HG03521 (cell line): Measurements from ENCODE around the gene KCNK5.
A peak's percentile ranks its signal among the peaks of the same experiment; 100 is the strongest.

Source experiments
- ATAC-seq: cut with Tn5 transposase; IDR thresholded peaks from one replicate; pipeline ENCODE4 v1.9.1; 2021; ENCODE audit warnings: mild to moderate bottlenecking, moderate library complexity; ENCODE audit not compliant: unreplicated experiment

KCNK5 gene

GRCh38 chr6:39228992-39229767 is at the start of gene KCNK5:
KCNK5 (minus strand) TSS chr6:39229475; CDS start chr6:39229111, 364 bp downstream.
- ATAC-seq = peak; percentile 86

GRCh38 chr6:39276379-39276995 is 47.2 kb upstream of the KCNK5 start:
- no peak for ATAC-seq

GRCh38 chr6:39274903-39275302 is 45.6 kb upstream of the KCNK5 start:
- no peak for ATAC-seq

GRCh38 chr6:39274471-39274870 is 45.2 kb upstream of the KCNK5 start:
- no peak for ATAC-seq

- no peak for ATAC-seq
Measured at GRCh38 chr6:39273406-39273821, 44.1 kb upstream of the KCNK5 start.

- no peak for ATAC-seq
Measured at GRCh38 chr6:39269961-39270360, 40.7 kb upstream of the KCNK5 start.

GRCh38 chr6:39268721-39269120 is 39.4 kb upstream of the KCNK5 start:
- ATAC-seq = no peak

- no peak for ATAC-seq
Measured at GRCh38 chr6:39268171-39268570, 38.9 kb upstream of the KCNK5 start.

- no peak for ATAC-seq
Measured at GRCh38 chr6:39266782-39267355, 37.6 kb upstream of the KCNK5 start.

- no peak for ATAC-seq
Measured at GRCh38 chr6:39266375-39266774, 37.1 kb upstream of the KCNK5 start.

- no peak for ATAC-seq
Measured at GRCh38 chr6:39263303-39264037, 34.2 kb upstream of the KCNK5 start.

GRCh38 chr6:39261751-39262150 is 32.5 kb upstream of the KCNK5 start:
- no peak for ATAC-seq

- ATAC-seq = no peak
Measured at GRCh38 chr6:39260953-39261352, 31.7 kb upstream of the KCNK5 start.

GRCh38 chr6:39260456-39260855 is 31.2 kb upstream of the KCNK5 start:
- ATAC-seq = no peak

- no peak for ATAC-seq
Measured at GRCh38 chr6:39256294-39256940, 27.1 kb upstream of the KCNK5 start.

- ATAC-seq = no peak
Measured at GRCh38 chr6:39254999-39255535, 25.8 kb upstream of the KCNK5 start.

- no peak for ATAC-seq
Measured at GRCh38 chr6:39251406-39251805, 22.1 kb upstream of the KCNK5 start.

GRCh38 chr6:39250507-39250906 is 21.2 kb upstream of the KCNK5 start:
- no peak for ATAC-seq

- ATAC-seq = no peak
Measured at GRCh38 chr6:39249278-39249677, 20.0 kb upstream of the KCNK5 start.

GRCh38 chr6:39247667-39248194 is 18.5 kb upstream of the KCNK5 start:
- no peak for ATAC-seq
